Testis (tissue), 2 donors: ENCODE results near the gene NR3C1.

Experiments
- CTCF ChIP-seq, 3 experiments: fragments of 450-650 bp in 2 of 3; fragments of 200-600 bp in 1 of 3; sonication (generic) in 1 of 3; IDR thresholded peaks; one replicate each; pipeline ENCODE4 v1.5.1; 2016 to 2019; ENCODE audit warnings: antibody characterized with exemption in 3 of 3, mild to moderate bottlenecking in 2 of 3, moderate library complexity in 1 of 3
- POLR2A ChIP-seq: fragments of 450-650 bp; IDR thresholded peaks from one replicate; pipeline ENCODE4 v1.6.1; 2017; ENCODE audit warnings: antibody characterized with exemption, mild to moderate bottlenecking, moderate library complexity

- TF ChIP-seq POLR2A (no peak), CTCF (IDR thresholded peaks at IDR 0.05) (no peak)
Measured at GRCh38 chr5:143437666-143438273, 34.3 kb upstream of the NR3C1 start.
